GM19025 (cell line): ENCODE data around the gene EMC1.
"Not testable (repeated sequence)": the region's sequence is repeated elsewhere in the genome, so short reads cannot be mapped to it uniquely, and the experiment has no call there.

ENCODE experiments used
- ATAC-seq: cut with Tn5 transposase; IDR thresholded peaks from one replicate; pipeline ENCODE4 v1.9.1; 2021; ENCODE audit warnings: mild to moderate bottlenecking, low read depth, moderate library complexity; ENCODE audit not compliant: unreplicated experiment

The EMC1 gene

DNA sequence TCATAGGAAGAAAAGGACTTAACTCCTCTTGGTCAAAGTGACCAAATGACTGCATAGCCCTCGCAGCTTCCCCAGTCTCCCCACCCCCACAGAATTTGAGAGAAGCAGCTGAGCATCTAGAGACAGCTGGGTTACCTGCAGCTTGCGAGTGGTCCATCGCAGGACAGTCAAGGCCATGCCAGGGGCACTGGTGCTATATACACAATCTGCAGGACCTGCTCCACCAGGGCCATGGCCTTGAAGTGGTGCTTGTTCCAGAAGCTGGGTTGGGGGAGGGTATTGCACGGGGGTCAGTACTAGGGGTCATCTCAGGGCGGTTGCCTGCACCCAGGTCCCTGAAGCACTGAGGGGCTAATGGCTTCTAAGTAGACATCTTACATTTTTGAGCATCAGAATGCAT is 10.7 kb upstream of the EMC1 start:
- no peak for ATAC-seq

DNA sequence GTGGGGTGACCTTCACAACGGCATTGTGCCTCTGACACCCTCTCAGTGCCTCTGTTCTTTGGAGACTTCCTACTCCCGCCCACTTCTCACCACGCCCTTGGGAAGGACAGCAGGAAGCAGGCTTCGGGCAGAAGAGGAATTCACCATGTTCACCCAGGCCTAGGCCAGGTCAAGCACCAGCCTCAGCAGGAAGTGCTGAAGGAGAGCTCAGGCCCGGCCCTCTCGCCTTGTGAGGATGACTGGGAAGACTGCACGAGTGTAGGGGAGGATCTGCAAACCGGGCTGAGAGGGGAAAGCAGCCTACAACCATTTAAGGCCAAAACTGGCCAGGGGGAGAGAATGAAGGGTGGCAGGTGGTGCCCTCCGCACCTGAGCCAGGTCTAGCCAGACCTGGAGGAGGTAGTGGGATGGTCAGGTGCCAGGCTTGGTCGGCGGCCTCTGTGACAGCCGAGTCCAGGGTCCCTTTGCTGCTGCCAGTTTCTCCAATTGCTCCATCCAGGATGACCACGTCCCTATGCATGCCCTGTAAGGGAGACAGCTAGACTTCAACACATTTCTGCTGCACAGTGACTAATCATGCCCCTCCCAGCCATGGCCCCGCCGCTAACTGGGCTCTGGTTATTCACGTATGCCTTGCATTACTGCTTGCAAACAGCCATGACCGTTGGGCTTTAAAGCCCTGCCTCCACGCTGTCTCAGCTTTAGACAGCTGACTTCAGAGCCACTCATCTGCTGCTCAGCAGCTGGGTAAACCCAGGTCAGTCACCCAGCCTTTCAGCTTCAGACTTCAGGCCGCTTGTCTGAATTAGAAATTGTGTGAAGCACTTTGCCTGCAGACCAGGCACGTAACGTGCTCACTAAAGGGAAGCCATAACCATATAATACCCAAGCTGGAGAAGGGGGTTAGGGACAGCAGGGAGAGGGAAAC is 9.2 kb upstream of the EMC1 start:
- ATAC-seq: no peak

DNA sequence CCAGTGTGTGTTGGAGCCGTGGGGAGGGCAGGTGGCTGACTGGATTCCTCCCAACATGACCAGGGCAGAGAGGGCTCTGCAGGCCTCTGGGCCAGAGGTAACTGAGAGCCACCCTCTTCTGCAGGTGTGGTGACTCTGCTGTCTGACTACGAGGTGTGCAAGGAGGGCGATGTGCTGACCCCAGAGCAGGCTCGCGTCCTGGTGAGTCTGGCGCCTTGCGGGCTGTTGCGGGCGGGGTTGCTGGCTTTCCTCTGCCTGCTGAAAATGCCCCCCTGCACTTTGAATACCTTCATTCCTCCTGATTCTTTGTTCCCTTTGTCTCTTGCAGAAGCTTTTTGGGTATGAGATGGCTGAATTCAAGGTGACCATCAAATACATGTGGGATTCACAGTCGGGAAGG is 7.0 kb upstream of the EMC1 start:
- no peak for ATAC-seq

DNA sequence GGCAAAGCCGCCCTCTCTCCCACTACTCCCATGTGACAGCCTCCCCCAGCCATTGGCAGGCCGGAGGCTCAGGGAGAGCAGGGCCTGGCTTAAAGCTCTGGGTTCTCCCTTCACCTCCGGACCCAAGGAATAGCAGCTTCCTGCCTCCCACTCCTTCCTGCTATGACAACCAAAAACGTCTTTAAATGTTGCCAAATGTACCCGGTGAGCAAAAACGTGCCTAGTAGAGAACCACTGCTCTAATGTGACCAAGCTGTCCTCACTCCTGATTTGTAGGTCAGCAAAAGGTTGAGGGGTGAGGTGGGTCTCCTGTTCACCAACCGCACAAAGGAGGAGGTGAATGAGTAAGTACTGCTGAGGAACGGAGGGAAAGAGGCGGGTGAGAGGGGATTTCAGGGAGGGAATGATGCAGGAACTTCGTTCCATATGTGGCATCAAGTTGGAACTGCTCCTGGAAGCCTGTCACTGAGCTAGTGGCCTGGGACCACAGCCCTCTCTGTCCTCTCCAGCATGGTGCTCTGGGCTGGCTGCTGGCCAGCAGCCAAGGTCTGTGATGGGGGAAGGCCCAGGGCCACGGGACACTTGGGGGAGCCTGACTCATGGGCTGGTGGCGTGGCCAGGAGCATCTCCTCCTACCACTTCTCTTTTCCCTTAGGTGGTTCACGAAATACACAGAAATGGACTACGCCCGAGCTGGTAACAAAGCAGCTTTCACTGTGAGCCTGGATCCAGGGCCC is 6.0 kb upstream of the EMC1 start:
- no peak for ATAC-seq

- ATAC-seq: not testable (repeated sequence)
Measured at GRCh38 chr1:19256301-19256700, 5.0 kb upstream of the EMC1 start.

DNA sequence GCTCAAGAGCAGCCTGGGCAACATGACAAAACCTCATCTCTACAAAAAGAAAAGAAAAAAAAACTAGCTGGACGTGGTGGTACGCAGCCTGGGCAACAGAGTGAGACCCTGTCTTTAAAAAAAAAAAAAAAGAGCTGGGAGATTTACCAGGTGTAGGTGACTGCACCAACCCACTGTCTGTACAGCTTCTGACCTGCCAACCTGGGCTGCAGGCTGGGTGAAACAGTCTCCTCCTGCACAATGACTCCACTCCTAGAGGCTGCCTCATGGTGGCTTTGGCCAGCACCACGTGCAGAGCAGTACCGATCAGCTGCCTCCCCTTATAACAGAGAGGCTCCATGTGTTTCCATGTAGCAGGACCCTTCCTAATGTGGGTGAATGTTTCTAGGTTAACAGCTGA is 4.0 kb upstream of the EMC1 start:
- ATAC-seq: no peak

DNA sequence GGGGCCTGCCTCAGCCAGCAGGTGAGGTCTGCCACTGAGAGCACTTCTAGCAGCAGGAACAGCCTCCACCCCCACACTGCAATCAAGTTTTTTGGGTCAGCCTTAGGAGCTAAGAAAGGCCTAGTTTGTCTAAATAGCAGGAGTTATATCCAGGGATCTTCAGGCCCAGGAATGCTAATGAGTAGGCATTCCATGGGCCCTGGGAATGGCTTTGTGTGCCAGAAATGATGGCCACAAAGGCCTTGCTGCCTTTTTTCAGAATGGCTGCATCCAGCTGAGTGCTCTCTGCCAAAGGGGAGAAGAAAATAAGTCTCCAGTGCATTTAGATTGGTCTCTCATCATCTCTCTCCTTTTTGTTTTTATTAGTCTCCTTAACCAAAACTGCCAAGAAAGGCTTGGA is 3.1 kb upstream of the EMC1 start:
- ATAC-seq: no peak

DNA sequence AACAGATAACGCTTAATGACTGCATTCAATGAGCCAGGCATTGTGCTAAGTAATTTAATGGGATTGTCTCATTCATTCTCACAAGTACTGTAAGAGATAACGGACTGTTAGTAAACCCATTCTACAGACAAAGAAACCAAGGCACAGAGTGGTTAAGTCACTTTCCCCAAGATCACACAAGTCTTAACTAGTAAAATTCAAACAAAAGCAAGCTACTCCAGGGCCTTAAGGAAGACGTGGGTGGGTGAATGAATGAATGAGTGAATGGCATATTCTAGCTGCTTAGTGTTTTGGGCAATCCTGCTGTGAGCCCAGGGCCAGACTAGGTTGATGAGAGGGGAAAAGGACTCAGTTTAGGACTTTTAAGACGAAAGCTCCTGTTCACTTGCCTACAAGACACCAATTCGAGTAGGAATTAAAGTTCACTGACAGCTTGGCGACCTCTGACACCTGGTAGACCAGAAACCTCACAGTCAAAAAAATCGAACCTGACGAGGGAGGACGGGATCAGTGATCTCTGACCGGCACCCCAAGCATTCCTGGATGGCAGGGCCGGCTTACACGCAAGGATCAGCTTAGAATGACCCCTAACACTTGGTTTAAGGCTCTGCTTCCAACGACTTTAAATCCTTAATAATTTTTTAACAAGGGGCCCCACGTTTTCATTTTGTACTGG is 557 bp downstream of the EMC1 start:
- ATAC-seq: no peak

DNA sequence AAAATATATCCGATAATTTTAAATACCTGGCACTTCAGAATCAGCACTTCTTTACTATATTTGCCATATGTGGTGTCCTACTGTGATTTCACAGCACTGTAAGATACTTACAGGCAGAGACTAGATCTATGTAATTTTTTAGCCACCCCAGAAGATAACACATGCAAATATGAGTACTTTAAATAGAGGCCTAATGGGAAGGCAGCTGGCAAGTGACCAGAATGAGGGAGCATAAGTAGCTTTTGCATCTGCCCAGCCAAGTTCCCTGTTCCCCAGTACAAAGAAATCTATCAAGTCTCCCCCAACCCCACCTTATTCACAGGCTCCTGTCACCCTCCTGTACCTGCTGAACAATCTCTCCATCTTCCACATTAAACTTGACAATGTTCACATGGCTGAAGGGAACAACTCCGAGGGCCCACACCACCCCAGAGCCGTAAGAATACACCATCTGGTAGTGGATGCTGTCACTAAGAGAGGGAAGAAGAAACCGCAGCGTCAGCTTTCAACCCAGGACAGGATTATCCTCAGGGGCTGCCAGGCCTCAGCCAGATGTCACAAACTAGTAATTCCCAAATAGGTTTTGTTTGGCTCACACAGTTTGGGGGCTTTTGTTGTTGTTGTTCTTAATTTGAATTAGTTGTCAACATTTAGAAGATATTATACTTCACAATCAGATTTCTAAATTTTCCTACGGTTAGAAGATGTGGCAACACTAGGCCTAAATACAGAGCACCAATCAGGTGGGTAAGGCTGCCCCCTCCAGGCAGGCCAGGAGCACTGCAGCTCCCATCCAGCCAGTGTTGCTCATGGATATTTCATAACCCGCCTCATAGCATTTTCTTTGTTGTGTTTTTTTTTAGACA is 10.4 kb downstream of the EMC1 start:
- no peak for ATAC-seq

- no peak for ATAC-seq
Measured at GRCh38 chr1:19239876-19240275, 11.4 kb downstream of the EMC1 start.

- no peak for ATAC-seq
Measured at GRCh38 chr1:19234224-19234623, 17.1 kb downstream of the EMC1 start.

GRCh38 chr1:19232524-19232846 is 18.8 kb downstream of the EMC1 start:
- ATAC-seq: no peak

- not testable (repeated sequence) for ATAC-seq
Measured at GRCh38 chr1:19231736-19232523, 19.4 kb downstream of the EMC1 start.

DNA sequence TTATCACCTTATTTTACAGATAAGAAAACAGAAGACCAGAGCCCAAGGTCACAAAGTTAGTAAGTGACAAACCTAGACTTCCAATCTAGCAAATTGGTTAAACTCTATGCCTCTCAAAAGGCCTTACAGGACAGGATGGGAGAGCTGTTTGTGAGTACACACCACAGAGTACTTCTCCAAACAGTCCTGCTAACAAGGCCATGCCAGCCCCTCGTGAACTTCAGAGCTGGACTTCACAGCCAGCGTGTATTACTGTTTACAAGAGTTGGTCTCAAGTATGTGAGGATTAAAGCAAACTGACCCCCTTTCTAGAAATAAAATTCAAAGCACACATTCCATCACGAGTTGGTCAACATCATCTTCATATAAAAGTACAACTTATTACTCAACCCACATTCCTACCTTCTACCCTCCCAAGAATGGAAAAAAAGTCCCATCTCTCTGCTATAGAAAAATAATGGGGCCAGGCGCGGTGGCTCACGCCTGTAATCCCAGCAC is 21.4 kb downstream of the EMC1 start:
- no peak for ATAC-seq

- ATAC-seq: no peak
Measured at GRCh38 chr1:19229229-19229628, 22.1 kb downstream of the EMC1 start.

DNA sequence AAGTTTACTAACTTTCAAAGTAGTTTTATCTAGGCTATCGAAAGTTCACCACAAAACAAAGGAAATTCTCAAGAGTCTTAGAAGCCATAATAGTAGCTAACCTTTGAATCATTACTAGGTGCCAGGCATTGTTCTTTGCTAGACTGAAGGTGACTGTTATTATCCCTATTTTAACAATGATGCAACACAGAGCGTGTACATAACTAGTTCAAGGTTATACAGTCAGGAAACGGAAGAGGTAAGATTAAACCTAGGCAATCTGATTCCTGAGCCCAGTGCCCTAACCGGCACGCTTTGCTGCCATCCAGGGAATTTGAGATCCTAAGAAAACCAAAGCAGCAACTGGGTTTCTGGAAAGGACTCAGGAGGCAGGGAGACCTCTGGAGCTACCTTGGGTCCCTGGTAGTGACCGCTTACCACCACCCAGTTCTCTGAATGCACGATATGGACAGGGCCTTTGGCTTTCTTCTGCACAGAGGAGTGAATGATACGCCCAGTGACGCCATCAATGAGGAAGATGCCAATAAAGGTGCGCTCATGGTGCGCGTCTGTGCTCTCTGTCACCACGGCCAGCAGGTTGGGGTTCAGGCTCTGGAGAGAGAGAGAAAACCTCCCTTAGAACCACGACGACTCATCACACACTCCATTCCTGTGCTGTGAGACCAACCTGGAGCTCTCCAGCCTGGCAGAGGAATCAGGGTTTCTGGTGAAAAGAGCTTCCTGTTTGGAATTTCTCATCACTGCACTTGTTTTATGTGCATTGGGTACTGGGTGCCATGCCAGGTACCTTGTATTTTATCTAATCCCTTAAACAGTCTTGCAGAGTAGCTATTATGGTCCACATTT is 28.1 kb downstream of the EMC1 start:
- ATAC-seq: no peak

- no peak for ATAC-seq
Measured at GRCh38 chr1:19222573-19222972, 28.8 kb downstream of the EMC1 start.

- no peak for ATAC-seq
Measured at GRCh38 chr1:19220991-19221390, 30.3 kb downstream of the EMC1 start.
